ENCODE data around the gene KCNK4.
"Not testable (repeated sequence)": the region's sequence is repeated elsewhere in the genome, so short reads cannot be mapped to it uniquely, and the experiment has no call there.

The KCNK4 gene

GRCh38 chr11:64312947-64313346 is 21.8 kb downstream of the KCNK4 start:
- DNase-seq (ENCODE audit: extremely low spot score), result no peak
- CTCF ChIA-PET, result interaction anchor here (1.0 to 2.7 kb wide), 5 partner anchors 9 to 44 kb away, joined by 3 to 16 read pairs (median 7); no protein-coding TSS in a partner anchor
- POLR2A ChIA-PET, result interaction anchor here (0.9 kb wide), 2 partner anchors 42 to 72 kb away, joined by 3 to 8 read pairs; partner anchors contain the start of gene FKBP2
- no peak for TF ChIP-seq CTCF (IDR thresholded peaks at IDR 0.05; ENCODE audit: control extremely low read depth, extremely low read depth, low read depth, missing control alignments)

- ChIA-PET CTCF (interaction anchor here (1.0 to 2.7 kb wide), 4 partner anchors 9 to 44 kb away, joined by 3 to 16 read pairs (median 8); no protein-coding TSS in a partner anchor), POLR2A (interaction anchor here (0.9 kb wide), 2 partner anchors 41 to 72 kb away, joined by 3 to 8 read pairs; partner anchors contain the start of gene FKBP2)
- DNase-seq (ENCODE audit: extremely low spot score), result no peak
- TF ChIP-seq CTCF (IDR thresholded peaks at IDR 0.05; ENCODE audit: control extremely low read depth, extremely low read depth, low read depth, missing control alignments), result no peak
Measured at GRCh38 chr11:64313491-64314145, 22.5 kb downstream of the KCNK4 start.

GRCh38 chr11:64314146-64314804 is 23.2 kb downstream of the KCNK4 start:
- DNase-seq (ENCODE audit: extremely low spot score), result no peak
- ChIA-PET CTCF (interaction anchor here (0.9 to 4.1 kb wide), 3 partner anchors 10 to 63 kb away, joined by 3 to 28 read pairs (median 16); partner anchors contain the start of gene ESRRA), POLR2A (no interaction called here)
- TF ChIP-seq CTCF (IDR thresholded peaks at IDR 0.05; ENCODE audit: control extremely low read depth, extremely low read depth, low read depth, missing control alignments), result no peak

- ChIA-PET POLR2A (interaction anchor here (0.6 kb wide), 1 partner anchor 10 kb away, joined by 6 read pairs; no protein-coding TSS in a partner anchor), CTCF (interaction anchor here (0.9 to 4.1 kb wide), 2 partner anchors 11 to 64 kb away, joined by 3 to 28 read pairs; partner anchors contain the start of gene ESRRA)
- TF ChIP-seq CTCF (IDR thresholded peaks at IDR 0.05; ENCODE audit: control extremely low read depth, extremely low read depth, low read depth, missing control alignments), result no peak
- no peak for DNase-seq (ENCODE audit: extremely low spot score)
Measured at GRCh38 chr11:64314805-64315561, 23.9 kb downstream of the KCNK4 start.

- not testable (repeated sequence) for DNase-seq (ENCODE audit: extremely low spot score)
- ChIA-PET POLR2A (interaction anchor here (0.6 kb wide), 1 partner anchor 9 kb away, joined by 6 read pairs; no protein-coding TSS in a partner anchor), CTCF (interaction anchor here (1.4 to 4.5 kb wide), 4 partner anchors 9 to 39 kb away, joined by 4 to 71 read pairs (median 20); partner anchors contain the start of gene ESRRA)
Measured at GRCh38 chr11:64315667-64316526, 24.8 kb downstream of the KCNK4 start.

- DNase-seq (ENCODE audit: extremely low spot score), result no peak
- TF ChIP-seq CTCF (IDR thresholded peaks at IDR 0.05; ENCODE audit: control extremely low read depth, extremely low read depth, low read depth, missing control alignments), result no peak
- ChIA-PET CTCF (interaction anchor here (1.2 to 4.5 kb wide), 12 partner anchors 9 to 45 kb away, joined by 4 to 71 read pairs (median 10); partner anchors contain the start of genes ESRRA and RPS6KA4), POLR2A (interaction anchor here (0.8 to 2.2 kb wide), 10 partner anchors 9 to 131 kb away, joined by 3 to 18 read pairs (median 7); partner anchors contain the start of genes ESRRA, FKBP2 and STIP1)
Measured at GRCh38 chr11:64316672-64317324, 25.7 kb downstream of the KCNK4 start.

Data from GM10248 (cell line).